Ishikawa (cell line): ENCODE data around the gene CST7.

ENCODE experiments used
- CREB1 ChIP-seq: IDR thresholded peaks from 2 replicates; pipeline ENCODE4 v1.6.1; 2012; ENCODE audit warnings: low read depth
- NFIC ChIP-seq: IDR thresholded peaks from 2 replicates; pipeline ENCODE4 v1.6.1; 2012
- RAD21 ChIP-seq: IDR thresholded peaks from 2 replicates; pipeline ENCODE4 v1.6.1; 2012; ENCODE audit warnings: low read depth
- TCF12 ChIP-seq: IDR thresholded peaks from 2 replicates; pipeline ENCODE4 v1.6.1; 2012; ENCODE audit warnings: low read depth
- YY1 ChIP-seq: IDR thresholded peaks from 2 replicates; pipeline ENCODE4 v1.6.1; 2012; ENCODE audit warnings: low read depth
- TF ChIP-seq, protein P1 (sequence below): IDR thresholded peaks from 2 replicates; pipeline ENCODE4 v1.6.1; 2012; ENCODE audit warnings: low read depth, mild to moderate bottlenecking
- TF ChIP-seq, protein P2 (sequence below): IDR thresholded peaks from 2 replicates; pipeline ENCODE4 v1.6.1; 2012

DNA sequence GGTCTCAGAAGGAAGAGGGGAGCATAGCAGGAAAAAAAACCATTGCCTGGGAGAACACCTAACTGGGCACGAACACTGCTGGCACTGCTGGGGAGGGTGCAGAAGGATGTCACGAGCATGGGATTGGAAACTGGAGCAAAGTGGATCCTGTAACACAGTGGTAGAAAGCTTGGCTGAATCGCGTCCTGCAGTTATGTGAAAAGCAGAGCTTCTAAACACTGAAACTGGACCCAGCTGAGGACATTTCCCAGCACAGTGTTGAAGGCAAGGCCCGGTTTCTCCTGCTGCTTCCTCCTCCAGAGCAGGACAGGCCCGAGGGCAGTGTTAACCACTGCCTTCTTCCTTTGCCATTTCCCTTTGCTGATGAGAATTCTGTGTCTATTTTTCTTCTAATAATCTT lies 36.7 kb downstream of the CST7 start:
- TF ChIP-seq RAD21 (no peak), TCF12 (no peak), NFIC (no peak), CREB1 (no peak), YY1 (no peak)
- TF ChIP-seq, protein P1, sequence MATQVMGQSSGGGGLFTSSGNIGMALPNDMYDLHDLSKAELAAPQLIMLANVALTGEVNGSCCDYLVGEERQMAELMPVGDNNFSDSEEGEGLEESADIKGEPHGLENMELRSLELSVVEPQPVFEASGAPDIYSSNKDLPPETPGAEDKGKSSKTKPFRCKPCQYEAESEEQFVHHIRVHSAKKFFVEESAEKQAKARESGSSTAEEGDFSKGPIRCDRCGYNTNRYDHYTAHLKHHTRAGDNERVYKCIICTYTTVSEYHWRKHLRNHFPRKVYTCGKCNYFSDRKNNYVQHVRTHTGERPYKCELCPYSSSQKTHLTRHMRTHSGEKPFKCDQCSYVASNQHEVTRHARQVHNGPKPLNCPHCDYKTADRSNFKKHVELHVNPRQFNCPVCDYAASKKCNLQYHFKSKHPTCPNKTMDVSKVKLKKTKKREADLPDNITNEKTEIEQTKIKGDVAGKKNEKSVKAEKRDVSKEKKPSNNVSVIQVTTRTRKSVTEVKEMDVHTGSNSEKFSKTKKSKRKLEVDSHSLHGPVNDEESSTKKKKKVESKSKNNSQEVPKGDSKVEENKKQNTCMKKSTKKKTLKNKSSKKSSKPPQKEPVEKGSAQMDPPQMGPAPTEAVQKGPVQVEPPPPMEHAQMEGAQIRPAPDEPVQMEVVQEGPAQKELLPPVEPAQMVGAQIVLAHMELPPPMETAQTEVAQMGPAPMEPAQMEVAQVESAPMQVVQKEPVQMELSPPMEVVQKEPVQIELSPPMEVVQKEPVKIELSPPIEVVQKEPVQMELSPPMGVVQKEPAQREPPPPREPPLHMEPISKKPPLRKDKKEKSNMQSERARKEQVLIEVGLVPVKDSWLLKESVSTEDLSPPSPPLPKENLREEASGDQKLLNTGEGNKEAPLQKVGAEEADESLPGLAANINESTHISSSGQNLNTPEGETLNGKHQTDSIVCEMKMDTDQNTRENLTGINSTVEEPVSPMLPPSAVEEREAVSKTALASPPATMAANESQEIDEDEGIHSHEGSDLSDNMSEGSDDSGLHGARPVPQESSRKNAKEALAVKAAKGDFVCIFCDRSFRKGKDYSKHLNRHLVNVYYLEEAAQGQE: no peak
- TF ChIP-seq, protein P2, sequence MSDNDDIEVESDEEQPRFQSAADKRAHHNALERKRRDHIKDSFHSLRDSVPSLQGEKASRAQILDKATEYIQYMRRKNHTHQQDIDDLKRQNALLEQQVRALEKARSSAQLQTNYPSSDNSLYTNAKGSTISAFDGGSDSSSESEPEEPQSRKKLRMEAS: no peak
